ENCODE measurements around the gene UPK1A. TPM values are rescaled to one million over a fixed set of nuclear protein-coding genes. Genes with fewer than 3 reads are reported as not detected.

The UPK1A gene
- 0.09 TPM in 1 of 2 replicates, not detected in the other for total RNA-seq

DNA sequence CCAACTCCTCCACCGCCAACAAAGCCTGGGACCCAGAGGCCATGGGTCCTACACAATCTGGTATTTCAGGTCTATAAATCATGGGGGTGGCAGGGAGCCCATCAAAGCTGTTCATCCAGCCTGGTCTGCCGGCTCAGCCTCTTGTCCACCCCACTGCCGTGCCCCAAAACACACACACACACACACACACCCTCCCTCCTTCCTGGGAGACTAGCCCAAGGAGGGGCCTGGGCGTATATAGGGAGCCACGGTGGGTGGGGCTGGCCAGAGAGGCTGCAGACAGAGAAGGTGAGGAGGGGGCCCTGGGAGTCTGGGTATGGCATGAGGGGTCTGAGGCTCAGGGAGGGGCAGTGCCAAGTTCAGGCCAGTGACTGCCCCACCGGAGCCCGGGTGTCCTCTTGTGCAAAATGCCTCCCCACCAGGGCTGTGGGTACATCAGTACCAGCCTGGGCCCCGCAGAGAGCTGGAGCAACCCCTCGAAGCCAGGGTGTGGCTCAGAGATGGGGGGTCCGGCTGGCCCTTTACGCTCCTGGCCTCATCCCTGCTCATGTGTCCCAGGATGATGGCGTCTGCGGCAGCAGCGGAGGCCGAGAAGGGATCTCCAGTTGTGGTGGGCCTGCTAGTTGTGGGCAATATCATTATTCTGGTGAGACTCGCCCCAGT is at the start of gene UPK1A:
UPK1A (plus strand) TSS at position 267 of the 663 bp plus-strand sequence; CDS start at position 563, 296 bp downstream.
- no peak for DNase-seq

DNA sequence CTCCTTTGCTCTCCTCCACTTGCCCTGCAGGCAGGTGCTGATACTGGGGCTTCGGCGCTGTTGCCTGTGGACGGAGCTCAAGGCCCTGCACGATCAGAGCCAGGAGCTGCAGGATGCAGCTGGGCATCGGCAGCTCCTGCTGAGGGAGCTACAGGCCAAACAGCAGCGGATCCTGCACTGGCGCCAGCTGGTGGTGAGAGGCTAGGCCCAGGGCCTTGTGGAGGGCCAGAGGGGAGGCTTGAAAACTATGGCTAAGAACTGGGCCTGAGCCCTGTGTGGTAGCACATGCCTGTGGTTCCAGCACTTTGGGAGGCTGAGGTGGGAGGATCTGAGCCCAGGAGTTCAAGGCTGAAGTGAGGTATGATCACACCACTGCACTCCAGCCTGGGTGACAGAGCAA is 47.5 kb upstream of the UPK1A start:
- DNase-seq = no peak

DNA sequence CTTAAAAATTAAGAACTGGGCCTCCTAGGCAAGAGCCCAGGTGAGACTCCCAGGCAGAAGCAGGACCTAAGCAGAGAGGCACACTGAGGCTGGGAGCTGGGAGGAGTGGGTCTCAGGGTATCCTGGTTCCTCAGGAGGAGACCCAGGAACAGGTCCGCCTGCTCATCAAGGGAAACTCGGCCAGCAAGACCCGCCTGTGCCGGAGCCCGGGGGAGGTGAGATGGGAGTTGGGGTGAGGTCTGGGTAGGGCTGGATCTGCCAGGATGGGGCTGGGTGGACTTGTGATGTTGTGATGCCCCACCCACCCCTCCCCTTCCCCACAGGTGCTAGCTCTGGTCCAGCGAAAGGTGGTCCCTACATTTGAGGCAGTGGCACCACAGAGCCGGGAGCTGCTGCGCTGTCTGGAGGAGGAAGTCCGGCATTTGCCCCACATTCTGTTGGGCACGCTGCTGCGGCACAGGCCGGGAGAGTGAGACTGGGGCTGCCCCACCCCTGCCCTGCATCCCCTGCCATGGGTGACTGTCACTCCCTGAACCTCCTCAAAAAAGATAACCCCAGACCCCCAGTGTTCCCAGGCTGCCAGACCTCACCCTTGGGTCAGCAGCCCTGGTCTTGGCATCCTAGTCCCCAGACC is 46.9 kb upstream of the UPK1A start:
- no peak for DNase-seq

DNA sequence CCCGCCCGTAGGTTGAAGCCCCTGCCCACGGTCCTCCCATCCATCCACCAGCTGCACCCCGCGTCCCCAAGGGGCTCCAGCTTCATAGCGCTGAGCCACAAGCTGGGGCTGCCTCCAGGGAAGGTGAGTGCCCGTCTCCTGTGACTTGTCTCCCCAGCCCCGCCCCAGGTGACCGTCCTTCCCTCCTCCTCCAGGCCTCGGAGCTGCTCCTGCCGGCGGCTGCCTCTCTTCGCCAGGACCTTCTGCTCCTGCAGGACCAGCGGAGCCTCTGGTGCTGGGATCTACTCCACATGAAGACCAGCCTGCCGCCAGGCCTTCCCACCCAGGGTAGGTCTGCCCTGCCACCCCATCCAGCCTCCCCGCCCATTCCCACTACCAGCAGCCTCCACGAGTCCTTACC is 46.3 kb upstream of the UPK1A start:
- no peak for DNase-seq

DNA sequence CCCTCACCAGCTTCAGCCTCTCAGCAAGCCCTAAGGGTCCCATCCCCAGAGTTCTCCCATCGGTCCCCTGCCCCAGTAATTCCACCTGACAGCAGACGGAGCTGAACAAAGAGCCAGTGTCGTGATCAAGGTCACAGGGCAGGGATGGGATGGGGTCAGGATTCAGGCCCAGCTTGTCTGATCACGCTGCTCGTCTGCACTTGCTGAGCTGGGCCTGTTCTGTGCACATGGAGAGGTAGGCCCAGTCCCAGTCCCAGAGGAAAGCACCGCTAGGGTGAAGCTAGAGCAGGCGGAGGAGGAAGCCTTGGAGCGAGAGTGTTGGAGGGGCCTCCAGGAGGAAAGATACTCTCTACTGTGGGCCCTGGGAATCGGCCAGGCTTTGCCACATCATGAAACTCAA is 44.6 kb upstream of the UPK1A start:
- no peak for DNase-seq

DNA sequence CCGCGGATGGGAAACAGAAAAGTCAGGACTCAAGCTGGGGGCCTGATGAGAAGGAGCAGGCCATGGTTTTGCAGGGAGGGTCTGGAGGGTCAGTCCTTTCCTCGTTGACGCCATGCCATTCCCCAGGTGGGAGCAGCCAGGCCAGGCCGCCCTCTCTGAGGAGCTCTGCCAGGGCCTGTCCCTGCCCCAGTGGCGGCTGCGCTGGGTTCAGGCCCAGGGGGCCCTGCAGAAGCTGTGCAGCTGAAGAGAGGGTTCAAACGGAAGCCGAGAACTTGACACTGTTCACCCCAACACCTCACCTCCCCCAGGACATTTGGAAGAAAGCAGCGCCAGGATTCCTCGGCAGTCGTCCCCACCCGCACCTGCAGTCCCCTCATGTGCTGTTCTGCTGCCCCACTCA is 43.6 kb upstream of the UPK1A start:
- no peak for DNase-seq

DNA sequence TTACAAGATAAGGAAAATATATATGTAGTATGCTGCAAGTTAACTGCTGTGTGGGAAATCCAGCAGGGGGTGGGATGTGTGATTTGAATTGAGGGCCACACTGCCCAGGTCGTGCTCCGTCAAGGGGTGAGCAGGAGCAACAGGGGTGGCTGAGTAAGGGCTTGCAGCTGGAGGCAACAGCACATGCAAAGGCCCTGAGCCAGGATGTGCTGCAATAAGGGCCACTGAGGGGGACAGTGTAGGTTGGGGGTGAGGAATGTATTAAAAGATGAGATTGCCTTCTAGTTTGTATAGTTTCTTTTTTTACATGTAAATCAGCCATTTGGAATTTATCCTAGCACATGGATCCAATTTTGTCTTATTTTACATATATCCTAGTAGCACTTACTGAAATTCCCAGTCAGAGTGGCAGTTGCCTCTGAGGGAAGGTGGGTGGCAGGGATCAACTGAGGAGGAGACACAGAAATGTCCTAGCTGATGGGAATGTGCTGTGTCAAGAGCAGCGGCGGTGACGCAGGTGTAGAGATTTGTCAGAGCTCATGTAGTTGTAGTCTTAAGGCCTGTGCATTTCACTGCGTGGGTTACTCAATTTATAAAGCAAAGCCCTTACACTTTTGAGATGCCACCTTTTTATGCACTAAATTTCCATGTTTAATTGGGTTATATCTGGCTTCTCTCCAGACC is 42.8 kb upstream of the UPK1A start:
- no peak for DNase-seq

DNA sequence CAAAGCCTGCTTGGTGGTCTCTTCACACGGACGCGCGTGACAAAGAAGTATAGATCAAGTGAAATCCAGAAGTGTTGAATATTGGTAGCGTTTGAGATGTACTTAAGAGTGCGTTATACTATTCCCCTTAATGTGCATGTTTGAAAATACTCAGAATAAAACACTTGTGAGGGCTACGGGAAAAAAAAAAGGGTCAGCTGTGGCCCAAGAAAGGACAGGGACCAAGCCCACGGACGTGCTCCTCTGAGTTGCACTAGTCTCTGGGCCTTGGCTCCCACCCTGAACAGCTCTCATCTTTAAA is 38.1 kb upstream of the UPK1A start:
- no peak for DNase-seq

DNA sequence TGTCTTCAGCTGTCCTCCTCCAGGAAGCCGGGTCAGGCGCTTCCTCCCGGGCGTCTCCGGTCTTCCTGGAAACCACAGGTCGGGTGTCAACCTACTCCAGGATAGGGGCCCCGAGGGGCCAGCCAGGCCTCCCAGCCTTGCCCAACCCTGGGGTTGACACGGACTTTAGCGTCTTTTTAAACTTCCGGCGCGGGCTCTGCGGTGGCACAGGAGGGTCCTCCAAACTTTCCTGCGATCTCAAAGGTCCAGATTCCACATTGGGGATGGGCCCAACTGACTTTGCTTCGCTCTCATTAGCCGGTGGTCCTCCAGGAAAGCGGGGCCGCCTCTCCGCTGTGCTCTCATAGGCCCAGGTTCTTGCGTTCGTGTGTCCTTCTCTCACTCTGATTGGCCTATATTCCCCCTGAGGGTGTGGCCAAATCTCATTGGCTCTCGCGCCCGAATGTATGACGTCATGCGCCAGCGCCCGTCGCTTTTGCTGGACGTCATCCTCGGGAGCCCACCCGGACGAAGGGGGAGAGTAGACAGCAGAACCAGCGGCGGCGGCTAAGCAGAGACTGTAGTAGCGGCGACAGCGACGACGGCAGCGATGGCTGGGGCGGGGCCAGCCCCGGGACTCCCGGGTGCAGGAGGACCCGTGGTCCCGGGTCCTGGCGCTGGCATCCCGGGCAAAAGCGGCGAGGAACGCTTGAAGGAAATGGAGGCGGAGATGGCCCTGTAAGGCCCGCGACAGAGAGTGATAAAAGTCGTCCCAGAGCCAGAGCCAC is 37.6 kb upstream of the UPK1A start, which contains the start of gene RBM42:
RBM42 (plus strand) TSS at position 472 of the 767 bp plus-strand sequence; CDS start at position 590, 118 bp downstream.
- DNase-seq = peak; percentile 99

DNA sequence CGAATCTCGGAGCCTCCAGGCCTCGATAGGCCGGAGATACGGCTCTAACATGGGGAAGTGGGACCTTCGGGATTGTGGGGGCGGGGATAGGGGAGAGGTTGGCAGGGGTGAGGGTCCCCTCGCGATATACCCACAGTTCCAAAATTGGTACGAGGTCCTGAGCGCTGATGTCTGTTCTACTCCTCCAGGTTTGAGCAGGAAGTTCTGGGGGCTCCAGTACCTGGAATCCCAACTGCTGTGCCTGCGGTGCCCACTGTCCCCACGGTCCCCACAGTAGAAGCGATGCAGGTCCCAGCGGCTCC is 37.0 kb upstream of the UPK1A start:
- no peak for DNase-seq

DNA sequence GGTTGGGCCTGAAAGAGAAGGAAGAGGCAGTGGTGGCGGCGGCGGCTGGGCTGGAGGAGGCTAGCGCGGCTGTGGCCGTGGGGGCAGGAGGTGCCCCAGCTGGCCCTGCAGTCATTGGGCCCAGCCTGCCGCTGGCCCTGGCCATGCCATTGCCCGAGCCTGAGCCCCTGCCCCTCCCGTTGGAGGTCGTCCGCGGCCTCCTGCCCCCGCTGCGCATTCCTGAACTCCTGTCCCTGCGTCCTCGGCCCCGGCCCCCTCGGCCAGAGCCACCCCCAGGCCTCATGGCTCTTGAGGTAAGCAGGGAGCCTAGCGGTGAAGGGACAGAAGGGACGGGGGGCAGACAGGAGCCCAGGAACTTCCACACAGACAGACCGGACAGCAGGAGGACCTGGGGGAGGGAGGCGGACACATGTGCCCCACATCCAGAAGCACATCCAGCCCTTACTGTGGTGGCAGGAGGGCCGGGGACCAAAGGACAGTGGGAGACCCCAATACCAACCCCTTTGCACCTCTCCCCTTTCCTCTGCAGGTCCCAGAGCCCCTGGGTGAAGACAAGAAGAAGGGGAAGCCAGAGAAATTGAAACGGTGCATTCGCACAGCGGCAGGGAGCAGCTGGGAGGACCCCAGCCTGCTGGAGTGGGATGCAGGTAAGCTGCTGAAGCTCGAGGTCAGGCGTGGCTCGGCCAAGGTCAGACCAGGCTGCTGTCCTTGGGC is 32.4 kb upstream of the UPK1A start:
- no peak for DNase-seq

DNA sequence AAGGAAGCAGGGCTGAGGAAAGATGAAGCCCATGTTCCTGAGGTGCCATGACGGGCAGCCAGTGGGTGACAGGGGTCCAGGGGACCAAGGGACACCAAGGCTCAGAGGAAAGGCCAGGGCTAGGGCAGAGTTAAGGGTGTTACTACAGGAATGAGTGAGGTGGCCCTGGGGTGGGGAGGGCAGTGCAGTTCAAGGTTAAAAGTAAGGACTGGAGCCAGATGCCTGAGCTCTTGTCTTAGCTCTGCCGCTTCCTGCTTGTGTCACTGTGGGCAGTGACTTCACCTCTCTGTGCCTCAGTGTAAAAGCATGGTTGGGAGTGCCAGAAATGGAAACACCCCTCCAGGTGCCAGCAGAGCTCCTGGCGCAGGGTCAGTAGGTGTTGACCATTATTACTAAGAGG is 29.7 kb upstream of the UPK1A start:
- no peak for DNase-seq

DNA sequence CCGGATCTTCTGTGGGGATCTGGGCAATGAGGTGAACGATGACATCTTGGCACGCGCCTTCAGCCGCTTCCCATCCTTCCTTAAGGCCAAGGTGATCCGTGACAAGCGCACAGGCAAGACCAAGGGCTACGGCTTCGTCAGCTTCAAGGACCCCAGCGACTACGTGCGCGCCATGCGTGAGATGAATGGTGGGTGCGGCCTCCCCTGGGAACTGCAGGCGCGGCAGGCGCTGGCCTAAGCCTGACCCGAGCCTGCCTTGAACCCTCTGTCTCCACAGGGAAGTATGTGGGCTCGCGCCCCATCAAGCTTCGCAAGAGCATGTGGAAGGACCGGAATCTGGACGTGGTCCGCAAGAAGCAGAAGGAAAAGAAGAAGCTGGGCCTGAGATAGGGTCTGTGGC is 29.2 kb upstream of the UPK1A start:
- DNase-seq = no peak

DNA sequence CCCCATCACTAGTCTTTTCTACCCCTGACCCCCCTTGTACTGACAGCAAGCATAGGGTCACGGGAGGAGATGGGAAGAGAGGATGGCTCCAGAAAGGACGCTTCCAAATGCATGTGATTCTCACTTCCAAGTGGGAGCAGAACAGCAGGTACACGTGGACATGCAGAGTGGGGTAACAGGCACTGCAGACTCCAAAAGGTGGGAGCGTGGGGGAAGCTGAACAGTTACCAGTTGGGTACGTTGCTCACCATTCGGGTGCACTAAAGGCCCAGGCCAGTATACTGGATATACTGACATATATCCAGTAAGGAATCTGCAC is 27.0 kb upstream of the UPK1A start:
- no peak for DNase-seq

DNA sequence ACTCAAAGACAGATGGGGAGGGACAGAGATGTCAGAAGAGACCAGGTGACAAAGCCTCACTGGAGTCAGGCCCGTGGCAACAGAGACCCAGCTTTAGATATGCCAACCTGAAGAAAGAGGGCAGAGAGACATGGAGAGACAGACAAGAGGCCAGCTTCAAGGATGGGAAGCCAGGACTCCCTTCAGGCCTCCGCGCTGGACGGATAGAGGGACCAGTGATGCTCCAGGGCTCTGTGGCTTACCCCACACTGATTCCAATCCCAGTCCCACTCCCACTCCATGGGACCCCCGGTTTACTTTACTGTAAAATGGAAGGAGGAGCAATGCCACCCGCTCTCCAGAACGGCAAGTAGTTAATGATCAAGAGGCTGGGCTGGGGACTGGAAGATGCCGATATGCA is 26.5 kb upstream of the UPK1A start:
- DNase-seq = no peak

DNA sequence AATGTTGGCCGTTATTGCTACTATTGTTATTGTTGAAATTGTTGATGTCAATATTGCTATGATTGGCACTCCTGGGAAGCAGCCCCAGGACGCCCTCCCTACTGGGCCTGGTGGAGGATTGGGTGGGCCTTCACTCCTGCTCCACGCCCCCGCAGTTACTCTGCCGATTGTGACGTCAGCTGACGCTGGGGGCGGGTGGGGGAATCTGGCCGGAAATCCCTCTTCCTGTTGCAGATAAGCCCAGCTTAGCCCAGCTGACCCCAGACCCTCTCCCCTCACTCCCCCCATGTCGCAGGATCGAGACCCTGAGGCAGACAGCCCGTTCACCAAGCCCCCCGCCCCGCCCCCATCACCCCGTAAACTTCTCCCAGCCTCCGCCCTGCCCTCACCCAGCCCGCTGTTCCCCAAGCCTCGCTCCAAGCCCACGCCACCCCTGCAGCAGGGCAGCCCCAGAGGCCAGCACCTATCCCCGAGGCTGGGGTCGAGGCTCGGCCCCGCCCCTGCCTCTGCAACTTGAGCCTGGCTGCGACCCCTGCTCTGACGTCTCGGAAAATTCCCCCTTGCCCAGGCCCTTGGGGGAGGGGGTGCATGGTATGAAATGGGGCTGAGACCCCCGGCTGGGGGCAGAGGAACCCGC is 24.7 kb upstream of the UPK1A start, which contains the start of gene ETV2:
ETV2 (plus strand) TSS at position 231 of the 637 bp plus-strand sequence. CDS start 716 bp downstream, outside the sequence.
- DNase-seq = peak; percentile 64

DNA sequence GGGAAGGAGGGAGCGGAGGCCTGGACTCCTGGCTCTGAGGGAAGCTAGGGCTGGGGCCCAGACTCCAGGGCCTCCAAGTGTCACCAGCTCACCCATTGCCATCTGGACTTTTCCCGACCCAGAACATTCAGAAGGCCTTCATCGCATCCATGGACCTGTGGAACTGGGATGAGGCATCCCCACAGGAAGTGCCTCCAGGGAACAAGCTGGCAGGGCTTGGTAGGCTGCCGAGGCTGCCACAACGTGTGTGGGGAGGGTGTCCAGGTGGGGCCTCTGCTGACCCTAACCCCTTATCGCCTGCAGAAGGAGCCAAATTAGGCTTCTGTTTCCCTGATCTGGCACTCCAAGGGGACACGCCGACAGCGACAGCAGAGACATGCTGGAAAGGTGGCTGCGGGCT is 24.0 kb upstream of the UPK1A start:
- no peak for DNase-seq

DNA sequence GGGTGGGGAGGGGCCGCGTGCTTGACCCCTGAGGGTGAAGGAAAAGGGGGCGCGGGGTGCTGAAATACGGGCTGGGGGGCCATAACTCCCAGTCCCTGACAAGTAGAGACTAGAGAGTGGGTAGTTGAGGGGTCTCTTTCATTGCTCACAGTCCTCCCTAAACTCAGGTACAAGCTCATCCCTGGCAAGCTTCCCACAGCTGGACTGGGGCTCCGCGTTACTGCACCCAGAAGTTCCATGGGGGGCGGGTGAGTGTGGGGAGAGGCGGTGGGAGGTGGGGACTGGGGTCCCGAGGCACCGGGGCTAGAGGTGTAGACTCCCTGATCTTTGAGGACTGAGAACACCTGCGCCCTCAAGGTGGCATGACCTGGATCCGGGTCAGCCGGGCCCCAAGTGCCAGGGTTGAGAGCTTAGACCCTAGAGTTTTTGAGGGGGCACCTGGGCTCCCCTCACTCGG is 23.5 kb upstream of the UPK1A start:
- DNase-seq = no peak

DNA sequence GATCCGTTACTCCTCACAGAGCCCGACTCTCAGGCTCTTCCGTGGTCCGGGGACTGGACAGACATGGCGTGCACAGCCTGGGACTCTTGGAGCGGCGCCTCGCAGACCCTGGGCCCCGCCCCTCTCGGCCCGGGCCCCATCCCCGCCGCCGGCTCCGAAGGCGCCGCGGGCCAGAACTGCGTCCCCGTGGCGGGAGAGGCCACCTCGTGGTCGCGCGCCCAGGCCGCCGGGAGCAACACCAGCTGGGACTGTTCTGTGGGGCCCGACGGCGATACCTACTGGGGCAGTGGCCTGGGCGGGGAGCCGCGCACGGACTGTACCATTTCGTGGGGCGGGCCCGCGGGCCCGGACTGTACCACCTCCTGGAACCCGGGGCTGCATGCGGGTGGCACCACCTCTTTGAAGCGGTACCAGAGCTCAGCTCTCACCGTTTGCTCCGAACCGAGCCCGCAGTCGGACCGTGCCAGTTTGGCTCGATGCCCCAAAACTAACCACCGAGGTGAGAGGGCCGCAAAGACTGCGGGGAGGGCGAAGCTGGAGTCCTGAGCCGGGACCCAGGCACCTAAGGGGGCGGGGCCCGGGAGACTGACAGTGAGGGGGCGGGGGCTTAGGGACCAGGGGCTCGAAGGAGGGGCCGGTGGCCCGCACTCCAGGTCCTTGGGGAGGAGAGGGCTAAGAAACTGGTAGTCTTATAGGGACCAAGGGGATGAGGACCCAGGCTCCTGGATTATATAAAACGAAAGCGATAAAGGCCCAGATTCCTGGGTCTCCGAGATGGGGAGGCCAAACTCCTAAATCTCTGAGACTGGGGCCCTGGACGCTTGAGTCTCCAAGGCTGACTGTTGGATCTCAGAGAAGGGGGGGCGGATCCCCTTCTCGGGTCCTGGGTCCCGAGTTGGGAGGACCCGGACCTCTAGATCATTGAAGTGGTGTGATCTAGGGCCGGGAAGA is 22.8 kb upstream of the UPK1A start:
- peak; percentile 79 for DNase-seq

DNA sequence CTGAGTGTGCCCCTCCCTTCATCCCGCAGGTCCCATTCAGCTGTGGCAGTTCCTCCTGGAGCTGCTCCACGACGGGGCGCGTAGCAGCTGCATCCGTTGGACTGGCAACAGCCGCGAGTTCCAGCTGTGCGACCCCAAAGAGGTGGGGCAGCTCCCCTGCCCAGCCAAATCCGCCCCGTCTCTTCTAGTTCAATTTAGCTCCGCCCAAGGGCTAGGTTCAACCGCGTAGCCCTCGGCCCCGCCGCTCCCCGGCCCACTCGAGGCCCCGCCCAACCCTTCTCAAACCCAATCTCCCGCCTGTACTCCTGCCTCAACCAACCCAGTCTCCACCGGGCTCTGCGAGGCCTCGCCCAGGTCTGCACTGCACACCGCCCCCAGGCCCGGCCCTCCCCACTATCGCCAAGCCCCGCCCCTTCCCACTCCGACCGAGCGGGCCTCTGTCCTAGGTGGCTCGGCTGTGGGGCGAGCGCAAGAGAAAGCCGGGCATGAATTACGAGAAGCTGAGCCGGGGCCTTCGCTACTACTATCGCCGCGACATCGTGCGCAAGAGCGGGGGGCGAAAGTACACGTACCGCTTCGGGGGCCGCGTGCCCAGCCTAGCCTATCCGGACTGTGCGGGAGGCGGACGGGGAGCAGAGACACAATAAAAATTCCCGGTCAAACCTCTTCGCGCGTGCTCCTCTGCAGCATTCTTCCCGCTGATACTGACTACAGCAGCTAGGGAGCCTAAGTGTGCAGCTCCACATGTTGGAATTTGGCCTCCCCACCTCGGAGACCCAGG is 21.9 kb upstream of the UPK1A start:
- DNase-seq = peak; percentile 93

Measured in dermis blood vessel endothelial cell (primary cell).